Measurements from ENCODE around the gene KCNQ1. TPM values are rescaled to one million over a fixed set of nuclear protein-coding genes. Genes with fewer than 3 reads are reported as not detected.

KCNQ1 gene
- total and polyA plus RNA-seq, 2 of the 13 experiments (the other 11 are each of a cell fraction or from before 2014, with no cell fraction given) = 0.02 to 0.08 TPM

DNA sequence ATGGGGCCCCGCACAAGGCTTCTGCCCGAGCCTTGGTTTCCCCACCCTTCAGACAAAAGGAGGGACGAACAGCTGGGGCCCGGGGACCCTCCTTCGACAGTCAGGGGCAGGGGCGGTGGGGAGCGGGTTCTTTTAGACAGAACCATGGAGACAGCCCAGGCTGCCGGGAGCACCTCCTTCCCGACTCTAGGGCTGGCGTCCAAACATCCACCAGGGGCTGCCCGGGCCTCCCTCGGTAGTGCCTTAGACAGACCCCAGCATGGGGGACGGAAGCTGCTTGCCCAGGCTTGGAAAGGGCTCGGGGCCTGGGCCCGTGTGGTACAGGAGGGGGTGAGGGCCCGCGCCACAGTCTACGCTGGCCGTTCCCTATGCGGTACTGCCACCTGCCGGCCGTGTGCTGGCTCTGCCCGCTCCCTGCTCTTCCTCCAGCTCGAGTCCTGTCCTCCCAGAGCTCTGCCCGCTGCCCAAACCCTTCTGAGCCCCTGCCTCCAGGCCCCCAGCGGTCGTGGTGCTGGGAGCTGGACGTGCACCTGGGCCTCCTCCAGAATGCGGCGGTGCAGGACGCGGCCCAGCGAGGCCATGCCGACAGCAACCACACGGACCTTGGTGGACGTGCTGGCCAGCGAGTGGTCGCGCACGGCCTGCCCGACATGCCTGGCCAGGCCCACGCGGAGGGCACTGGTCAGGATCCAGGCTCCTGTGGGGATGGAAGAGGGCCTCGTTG lies 24.1 kb upstream of the KCNQ1 start (continued):
- TF ChIP-seq, protein P1, sequence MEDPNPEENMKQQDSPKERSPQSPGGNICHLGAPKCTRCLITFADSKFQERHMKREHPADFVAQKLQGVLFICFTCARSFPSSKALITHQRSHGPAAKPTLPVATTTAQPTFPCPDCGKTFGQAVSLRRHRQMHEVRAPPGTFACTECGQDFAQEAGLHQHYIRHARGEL (CRISPR knock-in tag; IDR thresholded peaks at IDR 0.05) = no peak
- TF ChIP-seq PRDM15 (CRISPR knock-in tag; IDR thresholded peaks at IDR 0.05) (no peak), ZNF549 (CRISPR knock-in tag; IDR thresholded peaks at IDR 0.05) (no peak), NONO (IDR thresholded peaks at IDR 0.05) (no peak), NONO (CRISPR knock-in tag; conservative IDR thresholded peaks at IDR 0.05) (peak; percentile 52; the same call in 1 of the 2 replicates), ZNF468 (CRISPR knock-in tag; IDR thresholded peaks at IDR 0.05) (no peak), SRSF9 (IDR thresholded peaks at IDR 0.05; ENCODE audit: borderline replicate concordance, insufficient read depth, low read depth, low read length, poor library complexity, severe bottlenecking) (no peak), ZNF280D (CRISPR knock-in tag; IDR thresholded peaks at IDR 0.05) (no peak), ZBTB40 (IDR thresholded peaks at IDR 0.05) (no peak), ZBTB40 (CRISPR knock-in tag; IDR thresholded peaks at IDR 0.05) (no peak)

All from HepG2 (cell line).